ENCODE data around the gene WDR48.

DNA sequence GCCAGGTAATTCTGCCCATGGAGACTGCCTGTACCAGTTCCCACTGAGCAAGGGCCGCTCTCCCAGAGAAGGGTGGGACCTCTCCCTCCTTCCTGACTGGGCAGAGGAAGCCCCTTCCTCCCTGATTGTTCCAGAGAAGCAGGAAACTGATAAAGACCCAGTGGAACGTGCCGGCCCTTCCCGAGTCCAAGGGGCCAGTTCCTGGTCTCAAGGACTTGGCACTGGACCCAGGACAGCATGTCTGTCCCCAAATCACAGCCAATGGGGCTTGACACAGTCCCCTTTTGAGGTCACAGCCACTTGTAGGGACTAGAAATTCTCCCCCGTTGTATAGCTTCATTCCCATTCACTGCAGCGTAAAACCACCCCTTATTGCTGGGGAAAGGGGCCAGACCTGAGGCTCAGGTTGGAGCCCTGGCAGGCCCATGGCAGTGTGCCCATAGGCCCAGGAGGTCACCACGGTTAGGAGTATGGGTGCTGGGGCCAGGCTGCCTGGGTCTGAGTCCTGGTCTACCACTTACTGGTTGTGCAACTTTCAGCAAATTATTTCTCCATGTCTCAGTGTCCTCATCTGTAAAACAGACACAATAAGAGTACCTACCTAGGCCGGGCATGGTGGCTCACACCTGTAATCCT, 83.5 kb downstream of the WDR48 start:
- TF ChIP-seq POLR2A (IDR thresholded peaks at IDR 0.05) (no peak), EP300 (IDR thresholded peaks at IDR 0.05) (no peak)
- TF ChIP-seq, protein P1, sequence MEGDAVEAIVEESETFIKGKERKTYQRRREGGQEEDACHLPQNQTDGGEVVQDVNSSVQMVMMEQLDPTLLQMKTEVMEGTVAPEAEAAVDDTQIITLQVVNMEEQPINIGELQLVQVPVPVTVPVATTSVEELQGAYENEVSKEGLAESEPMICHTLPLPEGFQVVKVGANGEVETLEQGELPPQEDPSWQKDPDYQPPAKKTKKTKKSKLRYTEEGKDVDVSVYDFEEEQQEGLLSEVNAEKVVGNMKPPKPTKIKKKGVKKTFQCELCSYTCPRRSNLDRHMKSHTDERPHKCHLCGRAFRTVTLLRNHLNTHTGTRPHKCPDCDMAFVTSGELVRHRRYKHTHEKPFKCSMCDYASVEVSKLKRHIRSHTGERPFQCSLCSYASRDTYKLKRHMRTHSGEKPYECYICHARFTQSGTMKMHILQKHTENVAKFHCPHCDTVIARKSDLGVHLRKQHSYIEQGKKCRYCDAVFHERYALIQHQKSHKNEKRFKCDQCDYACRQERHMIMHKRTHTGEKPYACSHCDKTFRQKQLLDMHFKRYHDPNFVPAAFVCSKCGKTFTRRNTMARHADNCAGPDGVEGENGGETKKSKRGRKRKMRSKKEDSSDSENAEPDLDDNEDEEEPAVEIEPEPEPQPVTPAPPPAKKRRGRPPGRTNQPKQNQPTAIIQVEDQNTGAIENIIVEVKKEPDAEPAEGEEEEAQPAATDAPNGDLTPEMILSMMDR (IDR thresholded peaks at IDR 0.05): no peak
